DND-41 (cell line): ENCODE measurements around the gene YWHAQ.

ENCODE experiments used
- CTCF ChIP-seq: IDR thresholded peaks from 2 replicates; pipeline ENCODE4 v1.5.1; 2012; ENCODE audit warnings: borderline replicate concordance, low read length, moderate library complexity, mild to moderate bottlenecking; ENCODE audit not compliant: poor library complexity, severe bottlenecking; ENCODE audit errors: extremely low read depth
- EZH2 ChIP-seq: IDR thresholded peaks from 3 replicates; pipeline ENCODE4 v1.6.1; 2012; ENCODE audit warnings: borderline replicate concordance, low read depth, mild to moderate bottlenecking, moderate library complexity, low read length, inconsistent platforms; ENCODE audit not compliant: severe bottlenecking

- no peak for TF ChIP-seq CTCF
- TF ChIP-seq EZH2: no peak
Observed at GRCh38 chr2:9565436-9566153, 65.2 kb downstream of the YWHAQ start.
